Rectal smooth muscle tissue (tissue), 1 donor: ENCODE results near the gene RNF135.
"Not testable (repeated sequence)": the region's sequence is repeated elsewhere in the genome, so short reads cannot be mapped to it uniquely, and the experiment has no call there.

Experiments
- H3K27ac ChIP-seq: one replicate; pipeline ENCODE4 v1.7.0; 2013; ENCODE audit warnings: low read depth, low read length, inconsistent platforms
- H3K27me3 ChIP-seq: one replicate; pipeline ENCODE4 v1.7.0; 2013; ENCODE audit warnings: low read length; ENCODE audit not compliant: control insufficient read depth, insufficient read depth
- H3K36me3 ChIP-seq: one replicate; pipeline ENCODE4 v1.7.0; 2013; ENCODE audit warnings: low read length; ENCODE audit not compliant: control insufficient read depth, insufficient read depth
- H3K4me1 ChIP-seq: one replicate; pipeline ENCODE4 v1.7.0; 2013; ENCODE audit warnings: low read length; ENCODE audit not compliant: control insufficient read depth, insufficient read depth
- H3K4me3 ChIP-seq: one replicate; pipeline ENCODE4 v1.7.0; 2013; ENCODE audit warnings: low read length
- H3K9ac ChIP-seq: one replicate; pipeline ENCODE4 v1.7.0; 2013; ENCODE audit warnings: low read length

The RNF135 gene

DNA sequence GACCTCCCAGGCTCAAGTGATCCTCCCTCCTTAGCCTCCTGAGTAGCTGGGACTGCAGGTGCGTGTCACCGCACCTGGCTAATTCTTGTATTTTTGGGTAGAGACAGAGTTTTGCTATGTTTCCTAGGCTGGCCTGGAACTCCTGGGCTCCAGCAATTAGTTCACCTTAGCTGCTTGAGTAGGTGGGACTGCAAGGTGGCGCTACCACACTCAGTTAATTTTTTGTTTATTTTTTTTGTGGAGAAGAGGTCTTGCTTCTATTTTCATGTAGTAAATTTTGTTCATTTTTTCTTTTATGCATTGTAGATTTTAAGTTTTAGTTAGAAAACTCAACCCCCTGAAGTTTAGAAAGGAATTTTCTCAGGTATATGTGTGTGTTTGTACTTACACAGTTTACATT lies 21.7 kb downstream of the RNF135 start:
- no peaks in the 10 kb centered on the region for H3K4me1 ChIP-seq
- H3K9ac ChIP-seq: no peak overlapping the region
- no peak overlapping the region for H3K27ac ChIP-seq
- peaks cover 16% of the 10 kb centered on the region for H3K36me3 ChIP-seq
- H3K4me3 ChIP-seq: no peak overlapping the region
- no peaks in the 10 kb centered on the region for H3K27me3 ChIP-seq

GRCh38 chr17:30995347-30995746 lies 24.5 kb downstream of the RNF135 start:
- Histone ChIP-seq H3K27me3 (no peaks in the 10 kb centered on the region), H3K4me1 (no peaks in the 10 kb centered on the region), H3K36me3 (peaks cover 31% of the 10 kb centered on the region), H3K4me3 (no peak overlapping the region), H3K27ac (no peak overlapping the region), H3K9ac (no peak overlapping the region)

- no peaks in the 10 kb centered on the region for H3K4me1 ChIP-seq
- peaks cover 32% of the 10 kb centered on the region for H3K36me3 ChIP-seq
- H3K27ac ChIP-seq: no peak overlapping the region
- H3K27me3 ChIP-seq: no peaks in the 10 kb centered on the region
- H3K4me3 ChIP-seq: no peak overlapping the region
- no peak overlapping the region for H3K9ac ChIP-seq
Measured at GRCh38 chr17:30996486-30996885, 25.6 kb downstream of the RNF135 start.

DNA sequence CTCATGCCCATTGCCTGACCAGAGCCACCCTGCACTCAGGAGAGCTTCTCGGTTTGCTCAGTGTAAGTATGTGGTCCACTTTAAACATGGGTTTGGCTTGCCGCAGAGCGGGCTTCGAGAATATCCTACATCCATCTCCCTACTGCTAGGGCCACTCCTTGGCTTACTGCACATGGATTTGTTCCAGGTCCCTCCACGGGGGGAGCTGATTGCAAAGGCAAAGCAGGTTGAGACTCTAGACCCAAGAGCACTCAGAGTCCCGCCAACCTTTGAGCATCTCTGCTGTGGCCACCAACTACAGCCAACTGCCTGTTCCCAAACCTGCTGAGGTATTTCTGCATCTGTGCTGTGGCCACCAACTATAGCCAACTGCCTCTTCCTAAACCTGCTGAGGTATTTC lies 26.4 kb downstream of the RNF135 start:
- Histone ChIP-seq H3K4me3 (no peak overlapping the region), H3K4me1 (no peaks in the 10 kb centered on the region), H3K9ac (no peak overlapping the region), H3K27ac (no peak overlapping the region), H3K36me3 (peaks cover 32% of the 10 kb centered on the region), H3K27me3 (no peaks in the 10 kb centered on the region)

DNA sequence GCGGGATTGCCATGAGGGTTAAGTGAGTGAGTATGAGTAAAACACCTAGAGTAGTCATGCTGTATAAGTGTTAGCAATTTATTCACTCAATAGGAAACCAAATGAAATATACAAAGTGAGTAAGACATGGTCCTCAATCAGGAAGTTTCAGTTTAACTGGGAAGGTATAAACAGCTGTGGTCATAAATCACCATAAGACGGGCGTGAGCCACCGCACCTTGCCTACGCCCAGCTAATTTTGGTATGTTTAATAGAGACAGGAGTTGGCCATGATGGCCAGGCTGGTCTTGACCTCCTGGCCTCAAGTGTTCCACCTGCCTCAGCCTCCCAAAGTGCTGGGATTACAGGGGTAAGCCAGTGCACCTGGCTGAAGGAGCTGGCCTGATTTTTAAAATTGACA lies 27.0 kb downstream of the RNF135 start:
- Histone ChIP-seq H3K4me1 (no peaks in the 10 kb centered on the region), H3K27me3 (no peaks in the 10 kb centered on the region), H3K27ac (no peak overlapping the region), H3K36me3 (peaks cover 34% of the 10 kb centered on the region), H3K4me3 (no peak overlapping the region), H3K9ac (no peak overlapping the region)

- H3K36me3 ChIP-seq: peaks cover 25% of the 10 kb centered on the region
- no peak overlapping the region for H3K27ac ChIP-seq
- H3K4me3 ChIP-seq: no peak overlapping the region
Measured at GRCh38 chr17:31002047-31002446, 31.2 kb downstream of the RNF135 start.

DNA sequence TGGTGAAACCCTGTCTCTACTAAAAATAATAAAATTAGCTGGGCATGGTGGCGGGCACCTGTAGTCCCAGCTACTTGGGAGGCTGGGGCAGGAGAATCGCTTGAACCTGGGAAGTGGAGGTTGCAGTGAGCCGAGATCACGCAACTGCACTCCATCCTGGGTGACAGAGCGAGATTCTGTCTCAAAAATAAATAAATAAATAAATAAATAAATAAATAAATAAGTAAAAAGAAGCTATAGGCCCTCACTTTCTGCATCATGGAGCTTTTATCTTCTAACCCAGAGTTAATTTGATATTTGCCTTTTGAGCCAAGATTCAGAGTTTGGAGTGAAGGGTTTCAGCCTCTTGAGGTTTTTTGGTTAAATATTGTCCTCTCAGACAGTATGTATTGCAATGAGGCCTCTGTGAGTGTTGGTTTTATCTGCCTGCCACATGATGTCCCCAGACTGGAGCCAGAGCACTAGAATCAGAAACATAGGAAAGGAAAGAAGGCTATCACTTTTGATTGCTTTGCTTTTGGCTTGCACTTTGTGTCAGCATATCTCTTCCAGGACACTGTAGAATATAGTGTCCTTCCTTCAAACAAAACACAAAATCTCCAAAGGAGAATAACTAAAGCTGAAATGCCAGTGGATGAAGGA lies 32.5 kb downstream of the RNF135 start:
- no peak overlapping the region for H3K9ac ChIP-seq
- no peaks in the 10 kb centered on the region for H3K4me1 ChIP-seq
- H3K36me3 ChIP-seq: peaks cover 15% of the 10 kb centered on the region
- no peak overlapping the region for H3K4me3 ChIP-seq
- no peaks in the 10 kb centered on the region for H3K27me3 ChIP-seq
- no peak overlapping the region for H3K27ac ChIP-seq

More at GRCh38 chr17:31002047-31002446, 31.2 kb downstream of the RNF135 start:
- Histone ChIP-seq H3K4me1 (no peaks in the 10 kb centered on the region), H3K27me3 (no peaks in the 10 kb centered on the region), H3K9ac (no peak overlapping the region)

GRCh38 chr17:31004160-31004559 lies 33.3 kb downstream of the RNF135 start:
- Histone ChIP-seq H3K9ac (no peak overlapping the region), H3K36me3 (peaks cover 8% of the 10 kb centered on the region), H3K27me3 (no peaks in the 10 kb centered on the region), H3K27ac (no peak overlapping the region), H3K4me3 (no peak overlapping the region), H3K4me1 (no peaks in the 10 kb centered on the region)

DNA sequence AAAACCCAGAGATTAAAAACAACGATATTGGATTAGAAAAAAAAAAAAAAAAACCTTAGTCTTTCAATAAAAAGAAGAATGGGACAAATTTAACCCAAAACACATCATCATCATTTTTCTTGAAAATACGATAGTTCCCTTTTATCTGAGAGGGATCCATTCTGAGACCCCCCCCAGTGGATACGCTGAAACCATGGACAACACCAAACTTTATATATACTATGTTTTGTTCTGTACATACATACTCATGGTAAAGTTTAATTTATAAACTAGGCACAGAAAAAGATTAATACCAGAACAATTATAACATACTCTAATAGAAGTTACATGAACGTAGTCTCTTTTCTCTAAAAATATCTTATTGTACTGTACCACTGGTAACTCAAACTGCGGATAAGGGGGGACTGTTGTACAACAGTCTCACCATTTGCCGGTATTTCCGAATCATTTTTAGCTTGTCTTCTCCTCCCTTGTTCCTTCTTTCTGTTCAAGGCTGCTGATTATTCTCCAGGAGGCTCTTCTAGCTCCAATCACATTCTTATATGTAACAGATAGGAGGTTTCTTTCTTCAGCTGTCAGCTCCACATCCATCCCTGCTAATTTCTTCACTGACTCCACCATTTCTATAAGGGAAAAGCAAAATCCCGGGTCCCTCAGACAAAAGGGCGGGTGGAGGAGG lies 37.0 kb downstream of the RNF135 start:
- H3K27me3 ChIP-seq: no peaks in the 10 kb centered on the region
- H3K9ac ChIP-seq: peak overlapping the region; percentile 38
- peak overlapping the region; percentile 77 for H3K27ac ChIP-seq
- no peaks in the 10 kb centered on the region for H3K4me1 ChIP-seq
- peak overlapping the region; percentile 75 for H3K4me3 ChIP-seq
- no peaks in the 10 kb centered on the region for H3K36me3 ChIP-seq

DNA sequence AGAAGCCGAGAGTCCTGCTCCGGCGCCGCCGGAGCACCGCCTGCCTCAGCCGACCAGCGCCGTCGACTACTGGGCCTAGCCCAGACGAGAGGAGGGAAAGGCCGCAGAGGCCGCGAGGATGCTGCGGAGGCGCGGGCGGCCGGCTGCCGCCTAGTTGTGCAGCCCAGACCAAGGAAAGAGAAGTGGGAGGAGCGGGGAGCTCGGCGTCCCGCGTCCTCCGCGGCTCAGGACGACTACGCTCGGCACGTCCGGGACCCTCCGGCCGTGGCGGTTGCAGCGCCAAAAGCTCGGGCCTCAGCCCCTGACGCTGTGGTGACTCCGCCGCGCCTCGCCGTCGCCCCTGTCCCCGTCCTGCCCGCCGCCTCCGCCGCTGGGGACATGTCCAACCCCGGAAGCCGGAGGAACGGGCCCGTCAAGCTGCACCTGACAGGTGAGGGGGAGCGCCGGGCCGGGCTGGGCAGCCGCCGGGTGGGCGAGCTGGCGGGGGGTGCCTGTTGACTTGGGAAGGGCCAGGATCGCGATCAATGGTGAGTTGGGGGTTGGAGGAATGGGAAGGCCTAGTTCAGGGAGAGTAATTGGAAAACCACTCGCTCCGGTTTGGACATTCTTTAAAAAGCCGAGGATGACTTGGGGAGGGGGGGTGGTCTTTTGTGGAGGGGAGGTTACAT lies 37.7 kb downstream of the RNF135 start:
- peak overlapping the region; percentile 77 for H3K27ac ChIP-seq
- H3K4me3 ChIP-seq: peak overlapping the region; percentile 75
- H3K36me3 ChIP-seq: no peaks in the 10 kb centered on the region
- no peaks in the 10 kb centered on the region for H3K27me3 ChIP-seq
- no peaks in the 10 kb centered on the region for H3K4me1 ChIP-seq
- peak overlapping the region; percentile 38 for H3K9ac ChIP-seq

- peak overlapping the region; percentile 38 for H3K9ac ChIP-seq
- not testable (repeated sequence) for H3K36me3 ChIP-seq, H3K4me1 ChIP-seq, H3K27me3 ChIP-seq
- peak overlapping the region; percentile 77 for H3K27ac ChIP-seq
- peak overlapping the region; percentile 75 for H3K4me3 ChIP-seq
Measured at GRCh38 chr17:31009042-31009702, 38.3 kb downstream of the RNF135 start.

DNA sequence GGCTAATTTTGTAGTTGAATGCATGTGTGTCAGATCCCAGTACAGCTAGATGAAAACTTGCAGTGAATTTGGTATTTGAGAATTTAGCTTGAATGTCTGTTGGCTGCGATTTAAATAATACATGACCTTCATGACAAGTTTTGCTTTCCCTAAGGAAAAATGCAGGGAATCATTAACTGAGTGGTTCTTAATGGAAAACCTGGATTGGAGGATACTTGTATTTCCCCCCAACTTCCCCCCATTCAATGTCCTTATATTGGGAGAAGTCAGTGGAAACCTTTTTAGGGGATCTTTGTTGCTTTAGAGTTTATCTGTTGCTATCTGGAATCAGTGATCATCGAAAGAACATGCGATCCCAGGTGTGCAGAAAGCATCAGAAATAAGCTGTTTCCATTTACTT lies 39.2 kb downstream of the RNF135 start:
- H3K4me3 ChIP-seq, H3K27ac ChIP-seq, H3K36me3 ChIP-seq, H3K9ac ChIP-seq, H3K4me1 ChIP-seq, H3K27me3 ChIP-seq: not testable (repeated sequence)
